ENCODE measurements around the gene MEIKIN. TPM values are rescaled to one million over a fixed set of nuclear protein-coding genes. Genes with fewer than 3 reads are reported as not detected.

The MEIKIN gene
- total and polyA plus RNA-seq, 2 experiments from 2014 or later: not detected

- no peak for TF ChIP-seq ZNF462 (CRISPR knock-in tag; IDR thresholded peaks at IDR 0.05)
- TF ChIP-seq STAT1 (IDR thresholded peaks at IDR 0.05; ENCODE audit: unreplicated experiment): no peak
Measured at GRCh38 chr5:131848662-131849061, 96.8 kb downstream of the MEIKIN start (continued).

GRCh38 chr5:131846536-131846935, 98.9 kb downstream of the MEIKIN start:
- H3K9me2 ChIP-seq (ENCODE audit: insufficient read depth): no peaks in the 10 kb centered on the region
- DNase-seq (ENCODE audit: low spot score) (no peak), ATAC-seq (no peak)
- no peaks in the 10 kb centered on the region for H3K27me3 ChIP-seq (ENCODE audit: insufficient read depth)
- H3K4me1 ChIP-seq (ENCODE audit: insufficient read depth): no peaks in the 10 kb centered on the region
- no peak overlapping the region for H3K27ac Mint-ChIP-seq
- H3K27me3 Mint-ChIP-seq (ENCODE audit: insufficient read depth, low read depth, poor library complexity): no peaks in the 10 kb centered on the region
- H2AFZ ChIP-seq: no peak overlapping the region
- H3K4me1 Mint-ChIP-seq: no peaks in the 10 kb centered on the region
- no peak overlapping the region for H3K27ac ChIP-seq (ENCODE audit: low read depth)
- no peaks in the 10 kb centered on the region for H3F3A ChIP-seq (replicated peaks; ENCODE audit: low read depth)
- H4K20me1 ChIP-seq (replicated peaks; ENCODE audit: insufficient read depth): no peaks in the 10 kb centered on the region
- no peak overlapping the region for H3K4me3 Mint-ChIP-seq
- peaks cover 60% of the 10 kb centered on the region for H3K9me3 Mint-ChIP-seq
- H3K36me3 ChIP-seq (ENCODE audit: insufficient read depth): peaks cover 3% of the 10 kb centered on the region; the same call in 1 of the 2 replicates
- H3K4me2 ChIP-seq: no peak overlapping the region
- H3K79me2 ChIP-seq (replicated peaks; ENCODE audit: insufficient read depth): no peaks in the 10 kb centered on the region
- no peak overlapping the region for H3K4me3 ChIP-seq
- H3K36me3 Mint-ChIP-seq (ENCODE audit: low read depth): peaks cover 25% of the 10 kb centered on the region
- TF ChIP-seq STAT1 (IDR thresholded peaks at IDR 0.05; ENCODE audit: unreplicated experiment) (no peak), JUNB (IDR thresholded peaks at IDR 0.05; ENCODE audit: unreplicated experiment) (no peak), ETS1 (IDR thresholded peaks at IDR 0.05) (no peak), ZNF331 (CRISPR knock-in tag; IDR thresholded peaks at IDR 0.05; ENCODE audit: low read depth) (no peak), CTCF (conservative IDR thresholded peaks at IDR 0.05; ENCODE audit: low read depth in 2 of 2) (no peak), REST (IDR thresholded peaks at IDR 0.05; ENCODE audit: unreplicated experiment) (no peak), POLR2AphosphoS5 (IDR thresholded peaks at IDR 0.05; ENCODE audit: low read depth) (no peak), EZH2phosphoT487 (IDR thresholded peaks at IDR 0.05; ENCODE audit: unreplicated experiment) (no peak), EZH2 (IDR thresholded peaks at IDR 0.05; ENCODE audit: low read depth, unreplicated experiment) (no peak), CREB1 (CRISPR knock-in tag; IDR thresholded peaks at IDR 0.05; ENCODE audit: low read depth) (no peak), ZNF114 (CRISPR knock-in tag; IDR thresholded peaks at IDR 0.05) (no peak)
